AG09319 (cell line): ENCODE results near the gene PRKD1.
A peak's percentile ranks its signal among the peaks of the same experiment; 100 is the strongest.

ENCODE experiments used
- DNase-seq: peaks from one replicate; pipeline ENCODE4 v3.0.0-alpha.2; 2010; ENCODE audit warnings: low read depth; ENCODE audit errors: extremely low read depth
- TF ChIP-seq, protein P1 (sequence below): IDR thresholded peaks from 2 replicates; pipeline ENCODE4 v1.5.1; 2011; ENCODE audit warnings: low read depth, mild to moderate bottlenecking, inconsistent platforms, low read length, moderate library complexity

The PRKD1 gene

DNA sequence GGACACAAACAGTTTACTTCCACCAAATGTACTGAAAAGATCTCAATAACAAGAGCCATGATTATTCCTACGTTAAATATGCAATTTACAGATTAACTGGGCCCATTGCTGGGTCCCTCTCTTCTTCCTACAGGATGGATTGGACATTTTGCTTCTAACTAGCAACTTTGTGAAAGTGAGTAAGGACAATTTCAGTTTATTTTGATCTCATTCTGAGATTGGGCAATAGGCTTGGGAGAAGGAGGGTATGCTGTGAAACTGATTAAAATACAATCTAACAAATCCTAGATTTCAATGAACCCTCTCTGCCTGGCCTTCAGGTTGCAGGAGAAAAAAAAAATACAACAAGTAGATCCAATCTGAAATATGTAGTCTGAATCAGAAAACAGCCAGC, 121.5 kb downstream of the PRKD1 start:
- no peak for DNase-seq
- TF ChIP-seq, protein P1, sequence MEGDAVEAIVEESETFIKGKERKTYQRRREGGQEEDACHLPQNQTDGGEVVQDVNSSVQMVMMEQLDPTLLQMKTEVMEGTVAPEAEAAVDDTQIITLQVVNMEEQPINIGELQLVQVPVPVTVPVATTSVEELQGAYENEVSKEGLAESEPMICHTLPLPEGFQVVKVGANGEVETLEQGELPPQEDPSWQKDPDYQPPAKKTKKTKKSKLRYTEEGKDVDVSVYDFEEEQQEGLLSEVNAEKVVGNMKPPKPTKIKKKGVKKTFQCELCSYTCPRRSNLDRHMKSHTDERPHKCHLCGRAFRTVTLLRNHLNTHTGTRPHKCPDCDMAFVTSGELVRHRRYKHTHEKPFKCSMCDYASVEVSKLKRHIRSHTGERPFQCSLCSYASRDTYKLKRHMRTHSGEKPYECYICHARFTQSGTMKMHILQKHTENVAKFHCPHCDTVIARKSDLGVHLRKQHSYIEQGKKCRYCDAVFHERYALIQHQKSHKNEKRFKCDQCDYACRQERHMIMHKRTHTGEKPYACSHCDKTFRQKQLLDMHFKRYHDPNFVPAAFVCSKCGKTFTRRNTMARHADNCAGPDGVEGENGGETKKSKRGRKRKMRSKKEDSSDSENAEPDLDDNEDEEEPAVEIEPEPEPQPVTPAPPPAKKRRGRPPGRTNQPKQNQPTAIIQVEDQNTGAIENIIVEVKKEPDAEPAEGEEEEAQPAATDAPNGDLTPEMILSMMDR = no peak

- TF ChIP-seq, protein P1 = no peak
- peak; percentile 86 for DNase-seq
Observed at GRCh38 chr14:29805415-29806123, 122.1 kb downstream of the PRKD1 start.

GRCh38 chr14:29804481-29805266, 123.0 kb downstream of the PRKD1 start:
- DNase-seq = no peak
- TF ChIP-seq, protein P1 = no peak

- TF ChIP-seq, protein P1 = no peak
Observed at GRCh38 chr14:29803045-29803444, 124.6 kb downstream of the PRKD1 start.

GRCh38 chr14:29802211-29802610, 125.4 kb downstream of the PRKD1 start:
- TF ChIP-seq, protein P1 = no peak
- DNase-seq = no peak

More at GRCh38 chr14:29803045-29803444, 124.6 kb downstream of the PRKD1 start:
- DNase-seq = no peak

- TF ChIP-seq, protein P1 = no peak
- no peak for DNase-seq
Observed at GRCh38 chr14:29800961-29801360, 126.7 kb downstream of the PRKD1 start.

- TF ChIP-seq, protein P1 = peak; percentile 6
- no peak for DNase-seq
Observed at GRCh38 chr14:29799464-29800095, 128.1 kb downstream of the PRKD1 start.
